ENCODE measurements around the gene INO80B. TPM values are rescaled to one million over a fixed set of nuclear protein-coding genes. Genes with fewer than 3 reads are reported as not detected.

The INO80B gene
- total RNA-seq, result 10 to 100 TPM; 10.4 to 14.6 TPM

DNA sequence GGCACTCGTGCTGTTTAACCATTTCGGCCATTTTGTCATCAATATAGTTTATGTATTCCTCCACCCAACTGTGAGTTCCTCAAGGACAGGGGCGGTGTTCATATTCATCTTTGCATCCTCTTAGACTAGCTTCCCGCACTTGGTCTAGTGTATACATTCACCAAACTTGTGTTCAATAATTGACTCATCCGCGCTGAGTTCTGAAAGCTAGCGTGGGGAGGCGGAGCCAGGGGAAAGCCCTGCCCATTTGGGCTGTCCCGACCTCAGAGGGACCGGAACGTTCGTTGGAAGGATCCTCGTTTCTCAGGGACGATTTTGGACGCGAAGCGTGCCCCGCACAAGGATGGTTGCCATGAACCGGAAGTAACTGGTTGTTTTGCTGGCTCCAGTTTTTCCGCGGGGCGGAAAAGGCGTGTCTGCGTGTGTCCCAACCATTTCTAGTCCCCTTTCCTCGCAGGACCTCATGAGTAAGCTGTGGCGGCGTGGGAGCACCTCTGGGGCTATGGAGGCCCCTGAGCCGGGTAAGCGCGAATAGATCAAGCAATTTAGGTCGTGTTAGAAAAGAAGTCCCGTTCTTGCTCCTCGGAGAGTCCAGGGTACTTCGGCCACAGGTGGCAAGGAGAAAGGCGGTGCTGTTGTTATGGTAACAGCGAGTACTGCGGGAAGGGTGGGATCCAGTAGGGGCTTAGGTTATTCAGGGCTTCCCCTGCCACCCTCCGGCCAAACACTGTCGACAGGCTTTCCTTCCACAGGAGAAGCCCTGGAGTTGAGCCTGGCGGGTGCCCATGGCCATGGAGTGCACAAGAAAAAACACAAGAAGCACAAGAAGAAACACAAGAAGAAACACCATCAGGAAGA lies at the start of gene INO80B:
INO80B (plus strand) TSS at position 434 of the 858 bp plus-strand sequence; CDS start at position 464, 30 bp downstream.
- H3K9me3 ChIP-seq, result no peaks in the 10 kb centered on the region
- no peaks in the 10 kb centered on the region for H3K27me3 ChIP-seq
- peaks cover 0 to 41% of the 10 kb centered on the region in 2 donors for H3K4me1 ChIP-seq
- peak within 1 kb of the TSS; percentile 55 to 70 for H3K4me3 ChIP-seq
- H3K27ac ChIP-seq, result peak within 1 kb of the TSS; percentile 52 to 72
- DNase-seq (ENCODE audit: low spot score), result peak; percentile 98
- TF ChIP-seq, protein P1, sequence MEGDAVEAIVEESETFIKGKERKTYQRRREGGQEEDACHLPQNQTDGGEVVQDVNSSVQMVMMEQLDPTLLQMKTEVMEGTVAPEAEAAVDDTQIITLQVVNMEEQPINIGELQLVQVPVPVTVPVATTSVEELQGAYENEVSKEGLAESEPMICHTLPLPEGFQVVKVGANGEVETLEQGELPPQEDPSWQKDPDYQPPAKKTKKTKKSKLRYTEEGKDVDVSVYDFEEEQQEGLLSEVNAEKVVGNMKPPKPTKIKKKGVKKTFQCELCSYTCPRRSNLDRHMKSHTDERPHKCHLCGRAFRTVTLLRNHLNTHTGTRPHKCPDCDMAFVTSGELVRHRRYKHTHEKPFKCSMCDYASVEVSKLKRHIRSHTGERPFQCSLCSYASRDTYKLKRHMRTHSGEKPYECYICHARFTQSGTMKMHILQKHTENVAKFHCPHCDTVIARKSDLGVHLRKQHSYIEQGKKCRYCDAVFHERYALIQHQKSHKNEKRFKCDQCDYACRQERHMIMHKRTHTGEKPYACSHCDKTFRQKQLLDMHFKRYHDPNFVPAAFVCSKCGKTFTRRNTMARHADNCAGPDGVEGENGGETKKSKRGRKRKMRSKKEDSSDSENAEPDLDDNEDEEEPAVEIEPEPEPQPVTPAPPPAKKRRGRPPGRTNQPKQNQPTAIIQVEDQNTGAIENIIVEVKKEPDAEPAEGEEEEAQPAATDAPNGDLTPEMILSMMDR (IDR thresholded peaks at IDR 0.05), result no peak
- H3K36me3 ChIP-seq, result no peaks in the 10 kb centered on the region

- TF ChIP-seq, protein P1 (IDR thresholded peaks at IDR 0.05), result no peak
- H3K27me3 ChIP-seq, result no peaks in the 10 kb centered on the region
These were observed 48.9 kb upstream of the INO80B start for GRCh38 chr2:74406035-74406434.

GRCh38 chr2:74407682-74408081 lies 47.2 kb upstream of the INO80B start:
- TF ChIP-seq, protein P1 (IDR thresholded peaks at IDR 0.05), result no peak
- H3K4me3 ChIP-seq, result no peak overlapping the region
- DNase-seq (ENCODE audit: low spot score), result no peak
- H3K27ac ChIP-seq, result no peak overlapping the region
- H3K4me1 ChIP-seq, result no peaks in the 10 kb centered on the region
- H3K27me3 ChIP-seq, result no peaks in the 10 kb centered on the region
- no peaks in the 10 kb centered on the region for H3K36me3 ChIP-seq
- no peaks in the 10 kb centered on the region for H3K9me3 ChIP-seq

More at GRCh38 chr2:74406035-74406434, 48.9 kb upstream of the INO80B start:
- Histone ChIP-seq H3K4me1 (no peaks in the 10 kb centered on the region), H3K4me3 (no peak overlapping the region), H3K9me3 (no peaks in the 10 kb centered on the region), H3K36me3 (no peaks in the 10 kb centered on the region), H3K27ac (no peak overlapping the region)
- no peak for DNase-seq (ENCODE audit: low spot score)

- Histone ChIP-seq H3K27ac (no peak overlapping the region), H3K4me1 (peaks cover 0 to 23% of the 10 kb centered on the region in 2 donors), H3K36me3 (no peaks in the 10 kb centered on the region), H3K27me3 (no peaks in the 10 kb centered on the region), H3K9me3 (no peaks in the 10 kb centered on the region), H3K4me3 (no peak overlapping the region)
- no peak for DNase-seq (ENCODE audit: low spot score)
- TF ChIP-seq, protein P1 (IDR thresholded peaks at IDR 0.05), result no peak
These were observed 41.7 kb upstream of the INO80B start for GRCh38 chr2:74413001-74413698.

DNA sequence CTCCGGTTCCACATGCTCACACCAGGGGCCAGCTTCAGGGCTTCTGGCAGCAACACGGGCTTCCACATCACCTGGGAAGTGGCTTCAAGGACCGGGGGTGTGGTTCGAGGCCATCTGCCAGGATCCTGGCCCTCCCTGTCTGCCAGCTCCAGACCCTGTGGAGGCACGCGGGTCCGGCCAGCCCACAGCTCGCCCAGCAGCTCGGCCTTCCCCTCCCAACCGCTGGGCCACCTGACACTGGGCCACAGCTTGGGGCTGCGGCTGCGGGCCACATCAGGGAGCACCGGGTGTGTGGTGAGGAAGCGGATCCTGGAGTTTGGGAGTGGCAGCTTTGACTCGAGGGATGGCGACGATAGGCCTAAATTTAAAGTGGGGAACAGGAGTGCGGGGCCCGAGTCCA lies 40.4 kb upstream of the INO80B start:
- Histone ChIP-seq H3K27ac (peak overlapping the region; percentile 42 to 45), H3K36me3 (no peaks in the 10 kb centered on the region), H3K9me3 (no peaks in the 10 kb centered on the region), H3K4me3 (peak overlapping the region; percentile 51 to 60), H3K27me3 (no peaks in the 10 kb centered on the region), H3K4me1 (peaks cover 0 to 30% of the 10 kb centered on the region in 2 donors)
- TF ChIP-seq, protein P1 (IDR thresholded peaks at IDR 0.05), result no peak
- no peak for DNase-seq (ENCODE audit: low spot score)
